ENCODE results near the gene VWA2.

The VWA2 gene

GRCh38 chr10:114250236-114250635, 11.2 kb downstream of the VWA2 start:
- peak overlapping the region; percentile 54 for H3K27ac ChIP-seq

GRCh38 chr10:114250716-114251115, 11.7 kb downstream of the VWA2 start:
- Histone ChIP-seq H3K4me2 (ENCODE audit: low read length) (peak overlapping the region; percentile 59), H3K36me3 (ENCODE audit: control insufficient read depth, insufficient read depth, low read length) (no peaks in the 10 kb centered on the region), H3K27me3 (ENCODE audit: control insufficient read depth, insufficient read depth, low read length) (no peaks in the 10 kb centered on the region), H3K9me3 (ENCODE audit: control insufficient read depth, low read length) (no peaks in the 10 kb centered on the region), H2AFZ (peak overlapping the region; percentile 37), H3K79me2 (no peaks in the 10 kb centered on the region), H3K4me3 (ENCODE audit: low read depth, low read length) (peak overlapping the region; percentile 28), H3K9ac (no peak overlapping the region), H3K27ac (peak overlapping the region; percentile 54), H3K4me1 (peaks cover 32% of the 10 kb centered on the region)
- TF ChIP-seq CTCF (IDR thresholded peaks at IDR 0.05) = no peak

More at GRCh38 chr10:114250236-114250635, 11.2 kb downstream of the VWA2 start:
- Histone ChIP-seq H3K4me3 (ENCODE audit: low read depth, low read length) (peak overlapping the region; percentile 28), H3K79me2 (no peaks in the 10 kb centered on the region), H3K4me1 (peaks cover 28% of the 10 kb centered on the region), H3K4me2 (ENCODE audit: low read length) (peak overlapping the region; percentile 59), H3K36me3 (ENCODE audit: control insufficient read depth, insufficient read depth, low read length) (no peaks in the 10 kb centered on the region), H3K27me3 (ENCODE audit: control insufficient read depth, insufficient read depth, low read length) (no peaks in the 10 kb centered on the region), H2AFZ (peak overlapping the region; percentile 37), H3K9me3 (ENCODE audit: control insufficient read depth, low read length) (no peaks in the 10 kb centered on the region), H3K9ac (no peak overlapping the region)
- TF ChIP-seq CTCF (IDR thresholded peaks at IDR 0.05) = no peak

- TF ChIP-seq CTCF (IDR thresholded peaks at IDR 0.05) = no peak
- peaks cover 32% of the 10 kb centered on the region for H3K4me1 ChIP-seq
- no peaks in the 10 kb centered on the region for H3K36me3 ChIP-seq (ENCODE audit: control insufficient read depth, insufficient read depth, low read length)
- no peak overlapping the region for H3K27ac ChIP-seq
- H3K27me3 ChIP-seq (ENCODE audit: control insufficient read depth, insufficient read depth, low read length) = no peaks in the 10 kb centered on the region
- no peak overlapping the region for H3K4me2 ChIP-seq (ENCODE audit: low read length)
- H3K79me2 ChIP-seq = no peaks in the 10 kb centered on the region
- H3K9me3 ChIP-seq (ENCODE audit: control insufficient read depth, low read length) = no peaks in the 10 kb centered on the region
- H2AFZ ChIP-seq = no peak overlapping the region
- H3K9ac ChIP-seq = no peak overlapping the region
- H3K4me3 ChIP-seq (ENCODE audit: low read depth, low read length) = no peak overlapping the region
Measured at GRCh38 chr10:114252092-114252491, 13.0 kb downstream of the VWA2 start.

- Histone ChIP-seq H3K27ac (no peak overlapping the region), H2AFZ (no peak overlapping the region), H3K79me2 (no peaks in the 10 kb centered on the region), H3K4me1 (peaks cover 32% of the 10 kb centered on the region), H3K9me3 (ENCODE audit: control insufficient read depth, low read length) (no peaks in the 10 kb centered on the region), H3K27me3 (ENCODE audit: control insufficient read depth, insufficient read depth, low read length) (no peaks in the 10 kb centered on the region), H3K4me2 (ENCODE audit: low read length) (no peak overlapping the region), H3K9ac (no peak overlapping the region), H3K4me3 (ENCODE audit: low read depth, low read length) (no peak overlapping the region), H3K36me3 (ENCODE audit: control insufficient read depth, insufficient read depth, low read length) (no peaks in the 10 kb centered on the region)
- no peak for TF ChIP-seq CTCF (IDR thresholded peaks at IDR 0.05)
Measured at GRCh38 chr10:114252883-114253282, 13.8 kb downstream of the VWA2 start.

GRCh38 chr10:114255227-114255626, 16.2 kb downstream of the VWA2 start:
- H3K4me2 ChIP-seq (ENCODE audit: low read length) = no peak overlapping the region
- H3K36me3 ChIP-seq (ENCODE audit: control insufficient read depth, insufficient read depth, low read length) = no peaks in the 10 kb centered on the region
- no peaks in the 10 kb centered on the region for H3K27me3 ChIP-seq (ENCODE audit: control insufficient read depth, insufficient read depth, low read length)
- TF ChIP-seq CTCF (IDR thresholded peaks at IDR 0.05) = no peak
- no peak overlapping the region for H3K4me3 ChIP-seq (ENCODE audit: low read depth, low read length)
- H3K9me3 ChIP-seq (ENCODE audit: control insufficient read depth, low read length) = no peaks in the 10 kb centered on the region
- H2AFZ ChIP-seq = peak overlapping the region; percentile 36
- H3K4me1 ChIP-seq = peaks cover 22% of the 10 kb centered on the region
- H3K79me2 ChIP-seq = no peaks in the 10 kb centered on the region
- no peak overlapping the region for H3K27ac ChIP-seq
- no peak overlapping the region for H3K9ac ChIP-seq
